Neural cell (in vitro differentiated cells): Measurements from ENCODE around the gene TAF11L14. TPM values are rescaled to one million over a fixed set of nuclear protein-coding genes. Genes with fewer than 3 reads are reported as not detected.
"Not testable (repeated sequence)": the region's sequence is repeated elsewhere in the genome, so short reads cannot be mapped to it uniquely, and the experiment has no call there.

Experiments used
- H2AFZ ChIP-seq: fragments of 200-600, 300-800 bp; sonication (generic), shearing (Covaris generic); 2 replicates; pipeline ENCODE4 v1.6.0; 2014; ENCODE audit warnings: low read depth, mild to moderate bottlenecking, antibody characterized with exemption, low read length, moderate library complexity
- H3F3A ChIP-seq: fragments of 200-600 bp; shearing (Covaris generic); 2 replicates; pipeline ENCODE4 v1.6.1; 2016; ENCODE audit warnings: mild to moderate bottlenecking, moderate library complexity, mixed read lengths, antibody characterized with exemption, low read length; ENCODE audit not compliant: insufficient read depth, poor library complexity, severe bottlenecking
- H3K27ac ChIP-seq: fragments of 200-600, 300-800 bp; sonication (generic), shearing (Covaris generic); 2 replicates; pipeline ENCODE4 v1.5.1; 2014; ENCODE audit warnings: mild to moderate bottlenecking, low read length, moderate library complexity
- H3K27me3 ChIP-seq: fragments of 300-800, 200-600 bp; sonication (generic), shearing (Covaris generic); 2 replicates; pipeline ENCODE4 v1.6.0; 2014; ENCODE audit warnings: mild to moderate bottlenecking, low read depth, low read length, moderate library complexity; ENCODE audit not compliant: insufficient read depth
- H3K36me3 ChIP-seq: fragments of 300-800, 200-600 bp; sonication (generic), shearing (Covaris generic); 2 replicates; pipeline ENCODE4 v1.5.1; 2014; ENCODE audit warnings: mild to moderate bottlenecking, antibody characterized with exemption, low read length, moderate library complexity; ENCODE audit not compliant: insufficient read depth
- H3K4me2 ChIP-seq: fragments of 300-800, 200-600 bp; sonication (generic), shearing (Covaris generic); 2 replicates; pipeline ENCODE4 v1.6.0; 2014; ENCODE audit warnings: mild to moderate bottlenecking, low read length
- H3K4me3 ChIP-seq: fragments of 300-800, 200-600 bp; sonication (generic), shearing (Covaris generic); 2 replicates; pipeline ENCODE4 v1.5.1; 2014; ENCODE audit warnings: mild to moderate bottlenecking, low read length, moderate library complexity
- H3K79me2 ChIP-seq: fragments of 200-600 bp; shearing (Covaris generic); replicated peaks from 2 replicates; pipeline ENCODE4 v1.6.0; 2014; ENCODE audit warnings: mild to moderate bottlenecking, low read length, moderate library complexity; ENCODE audit not compliant: insufficient read depth
- H3K9ac ChIP-seq: fragments of 300-800, 200-600 bp; sonication (generic), shearing (Covaris generic); 2 replicates; pipeline ENCODE4 v1.6.1; 2016; ENCODE audit warnings: mild to moderate bottlenecking, low read length, mixed read lengths
- H3K9me2 ChIP-seq: fragments of 200-600 bp; shearing (Covaris generic); 2 replicates; pipeline ENCODE4 v1.6.1; 2016; ENCODE audit warnings: mild to moderate bottlenecking, low read length, mixed read lengths; ENCODE audit not compliant: insufficient read depth
- H3K9me3 ChIP-seq: fragments of 200-600, 300-800 bp; sonication (generic), shearing (Covaris generic); 2 replicates; pipeline ENCODE4 v1.6.1; 2016; ENCODE audit warnings: mild to moderate bottlenecking, mixed run types, low read length, moderate library complexity, mixed read lengths
- H4K20me1 ChIP-seq: fragments of 200-600 bp; shearing (Covaris generic); 2 replicates; pipeline ENCODE4 v1.6.1; 2016; ENCODE audit warnings: mild to moderate bottlenecking, mixed run types; ENCODE audit not compliant: insufficient read depth
- EP300 ChIP-seq: fragments of 450-650 bp; conservative IDR thresholded peaks from 2 replicates; pipeline ENCODE4 v1.6.1; 2014; ENCODE audit warnings: antibody characterized with exemption, mild to moderate bottlenecking, moderate library complexity; ENCODE audit not compliant: poor library complexity, severe bottlenecking
- EZH2 ChIP-seq: fragments of 200-600, 300-800 bp; shearing (Covaris generic), sonication (generic); IDR thresholded peaks from 2 replicates; pipeline ENCODE4 v1.6.1; 2014; ENCODE audit warnings: antibody characterized with exemption, low read length, borderline replicate concordance, mild to moderate bottlenecking; ENCODE audit not compliant: insufficient read depth, poor library complexity, severe bottlenecking
- MXI1 ChIP-seq: fragments of 450-650 bp; conservative IDR thresholded peaks from 2 replicates; pipeline ENCODE4 v1.6.1; 2014; ENCODE audit warnings: antibody characterized with exemption, mild to moderate bottlenecking; ENCODE audit not compliant: poor library complexity, severe bottlenecking
- POLR2AphosphoS5 ChIP-seq: IDR thresholded peaks from 2 replicates; pipeline ENCODE4 v1.6.1; 2012
- RAD21 ChIP-seq: fragments of 450-650 bp; conservative IDR thresholded peaks from 2 replicates; pipeline ENCODE4 v1.6.1; 2014; ENCODE audit warnings: antibody characterized with exemption, mild to moderate bottlenecking, moderate library complexity
- REST ChIP-seq: IDR thresholded peaks from 2 replicates; pipeline ENCODE4 v1.6.1; 2012; ENCODE audit warnings: borderline replicate concordance
- SMC3 ChIP-seq: fragments of 450-650 bp; conservative IDR thresholded peaks from 2 replicates; pipeline ENCODE4 v1.6.1; 2014; ENCODE audit warnings: antibody characterized with exemption, mild to moderate bottlenecking, moderate library complexity; ENCODE audit not compliant: poor library complexity
- TAF1 ChIP-seq: IDR thresholded peaks from 2 replicates; pipeline ENCODE4 v1.6.1; 2012; ENCODE audit warnings: low read depth
- polyA plus RNA-seq: library from polyadenylated mRNA; depleted of rRNA; stranded (reverse); fragments of >200 nt; gene quantifications from 2 replicates; pipeline ENCODE4 v1.2.3, GENCODE V29; 2014
- TF ChIP-seq, protein P1 (sequence below): fragments of 450-650 bp; IDR thresholded peaks from 2 replicates; pipeline ENCODE4 v1.5.1; 2014; ENCODE audit warnings: antibody characterized with exemption, mild to moderate bottlenecking, moderate library complexity; ENCODE audit not compliant: poor library complexity, severe bottlenecking

Gene TAF11L14
- polyA plus RNA-seq, 1 donor from 2014 or later: not detected

GRCh38 chr5:17649232-17649631, 15.0 kb downstream of the TAF11L14 start:
- H4K20me1 ChIP-seq, H3K27ac ChIP-seq: not testable (repeated sequence)

GRCh38 chr5:17655201-17655759, 21.0 kb downstream of the TAF11L14 start:
- not testable (repeated sequence) for H3K9ac ChIP-seq, H3K79me2 ChIP-seq, H4K20me1 ChIP-seq, H2AFZ ChIP-seq, H3K27ac ChIP-seq, H3K9me3 ChIP-seq, H3K4me3 ChIP-seq, H3F3A ChIP-seq, H3K27me3 ChIP-seq, H3K4me2 ChIP-seq, H3K9me2 ChIP-seq, H3K36me3 ChIP-seq

More at GRCh38 chr5:17649232-17649631, 15.0 kb downstream of the TAF11L14 start:
- H3K9ac ChIP-seq, H3K36me3 ChIP-seq, H3K9me2 ChIP-seq, H3F3A ChIP-seq, H3K4me2 ChIP-seq, H2AFZ ChIP-seq, H3K27me3 ChIP-seq, H3K9me3 ChIP-seq, H3K79me2 ChIP-seq, H3K4me3 ChIP-seq: not testable (repeated sequence)

DNA sequence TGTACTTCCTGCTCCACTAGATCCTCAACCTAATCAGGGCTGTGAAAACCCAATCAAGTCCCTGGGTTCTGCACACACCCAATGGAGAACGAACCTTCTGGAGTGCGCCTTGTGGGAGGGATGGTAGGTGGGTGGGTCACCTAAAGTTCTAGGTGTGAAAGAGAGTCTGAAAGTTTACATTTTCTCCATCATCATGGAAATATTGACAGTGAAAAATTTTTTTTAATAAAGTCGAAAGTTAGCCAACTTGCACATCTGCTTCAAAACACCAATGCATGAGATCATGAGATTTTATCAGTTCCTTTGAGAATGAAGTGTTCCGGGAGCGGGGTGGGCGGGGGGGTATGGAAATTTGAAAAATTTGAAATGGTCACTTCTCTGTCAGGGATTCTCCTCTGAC, 21.7 kb downstream of the TAF11L14 start:
- no peak overlapping the region for H3K9ac ChIP-seq
- no peak overlapping the region for H2AFZ ChIP-seq
- no peak overlapping the region for H3K27ac ChIP-seq
- TF ChIP-seq REST: no peak
- no peak for TF ChIP-seq MXI1
- TF ChIP-seq POLR2AphosphoS5: no peak
- no peak for TF ChIP-seq EZH2
- no peak for TF ChIP-seq SMC3
- TF ChIP-seq TAF1: no peak
- TF ChIP-seq, protein P1, sequence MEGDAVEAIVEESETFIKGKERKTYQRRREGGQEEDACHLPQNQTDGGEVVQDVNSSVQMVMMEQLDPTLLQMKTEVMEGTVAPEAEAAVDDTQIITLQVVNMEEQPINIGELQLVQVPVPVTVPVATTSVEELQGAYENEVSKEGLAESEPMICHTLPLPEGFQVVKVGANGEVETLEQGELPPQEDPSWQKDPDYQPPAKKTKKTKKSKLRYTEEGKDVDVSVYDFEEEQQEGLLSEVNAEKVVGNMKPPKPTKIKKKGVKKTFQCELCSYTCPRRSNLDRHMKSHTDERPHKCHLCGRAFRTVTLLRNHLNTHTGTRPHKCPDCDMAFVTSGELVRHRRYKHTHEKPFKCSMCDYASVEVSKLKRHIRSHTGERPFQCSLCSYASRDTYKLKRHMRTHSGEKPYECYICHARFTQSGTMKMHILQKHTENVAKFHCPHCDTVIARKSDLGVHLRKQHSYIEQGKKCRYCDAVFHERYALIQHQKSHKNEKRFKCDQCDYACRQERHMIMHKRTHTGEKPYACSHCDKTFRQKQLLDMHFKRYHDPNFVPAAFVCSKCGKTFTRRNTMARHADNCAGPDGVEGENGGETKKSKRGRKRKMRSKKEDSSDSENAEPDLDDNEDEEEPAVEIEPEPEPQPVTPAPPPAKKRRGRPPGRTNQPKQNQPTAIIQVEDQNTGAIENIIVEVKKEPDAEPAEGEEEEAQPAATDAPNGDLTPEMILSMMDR: no peak
- no peak for TF ChIP-seq EP300
- no peak for TF ChIP-seq RAD21
- H3K36me3 ChIP-seq: no peaks in the 10 kb centered on the region
- H3K79me2 ChIP-seq: no peaks in the 10 kb centered on the region
- H3K9me2 ChIP-seq: no peaks in the 10 kb centered on the region
- H3K9me3 ChIP-seq: no peaks in the 10 kb centered on the region
- no peaks in the 10 kb centered on the region for H3F3A ChIP-seq
- no peak overlapping the region for H3K4me3 ChIP-seq
- no peaks in the 10 kb centered on the region for H4K20me1 ChIP-seq
- no peaks in the 10 kb centered on the region for H3K27me3 ChIP-seq
- H3K4me2 ChIP-seq: no peak overlapping the region
